ENCODE results near the gene PIK3C3.

Gene PIK3C3

DNA sequence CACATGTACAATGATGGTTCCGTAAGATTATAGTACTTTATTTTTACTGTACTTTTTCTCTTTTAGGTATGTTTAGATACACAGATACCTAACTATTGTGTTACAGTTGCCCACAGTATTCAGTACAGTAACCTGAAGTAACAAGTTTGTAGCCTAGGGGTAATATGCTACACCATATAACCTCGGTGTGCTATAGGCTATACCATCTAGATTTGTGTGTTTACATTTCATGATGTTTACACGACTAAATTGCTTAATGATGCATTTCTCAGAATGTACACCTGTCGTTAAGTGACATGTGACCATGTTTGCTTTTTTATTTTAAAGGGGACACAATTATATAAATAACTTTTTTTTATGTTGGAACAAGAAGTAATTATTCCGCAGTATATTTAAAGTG, 34.5 kb downstream of the PIK3C3 start:
- H3K9me3 ChIP-seq, result no peaks in the 10 kb centered on the region
- no peak overlapping the region for H3K27ac ChIP-seq
- intact Hi-C loops (cut with DNase I; ENCODE audit: low total_unique reads), result no loop called here
- H3K4me1 ChIP-seq, result no peaks in the 10 kb centered on the region
- peaks cover 26 to 56% (median 30%) of the 10 kb centered on the region in 3 donors for H3K36me3 ChIP-seq
- H3K4me3 ChIP-seq, result no peak overlapping the region
- H3K27me3 ChIP-seq, result no peaks in the 10 kb centered on the region
- TF ChIP-seq, protein P1, sequence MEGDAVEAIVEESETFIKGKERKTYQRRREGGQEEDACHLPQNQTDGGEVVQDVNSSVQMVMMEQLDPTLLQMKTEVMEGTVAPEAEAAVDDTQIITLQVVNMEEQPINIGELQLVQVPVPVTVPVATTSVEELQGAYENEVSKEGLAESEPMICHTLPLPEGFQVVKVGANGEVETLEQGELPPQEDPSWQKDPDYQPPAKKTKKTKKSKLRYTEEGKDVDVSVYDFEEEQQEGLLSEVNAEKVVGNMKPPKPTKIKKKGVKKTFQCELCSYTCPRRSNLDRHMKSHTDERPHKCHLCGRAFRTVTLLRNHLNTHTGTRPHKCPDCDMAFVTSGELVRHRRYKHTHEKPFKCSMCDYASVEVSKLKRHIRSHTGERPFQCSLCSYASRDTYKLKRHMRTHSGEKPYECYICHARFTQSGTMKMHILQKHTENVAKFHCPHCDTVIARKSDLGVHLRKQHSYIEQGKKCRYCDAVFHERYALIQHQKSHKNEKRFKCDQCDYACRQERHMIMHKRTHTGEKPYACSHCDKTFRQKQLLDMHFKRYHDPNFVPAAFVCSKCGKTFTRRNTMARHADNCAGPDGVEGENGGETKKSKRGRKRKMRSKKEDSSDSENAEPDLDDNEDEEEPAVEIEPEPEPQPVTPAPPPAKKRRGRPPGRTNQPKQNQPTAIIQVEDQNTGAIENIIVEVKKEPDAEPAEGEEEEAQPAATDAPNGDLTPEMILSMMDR (IDR thresholded peaks at IDR 0.05), result no peak
- no peak for DNase-seq

DNA sequence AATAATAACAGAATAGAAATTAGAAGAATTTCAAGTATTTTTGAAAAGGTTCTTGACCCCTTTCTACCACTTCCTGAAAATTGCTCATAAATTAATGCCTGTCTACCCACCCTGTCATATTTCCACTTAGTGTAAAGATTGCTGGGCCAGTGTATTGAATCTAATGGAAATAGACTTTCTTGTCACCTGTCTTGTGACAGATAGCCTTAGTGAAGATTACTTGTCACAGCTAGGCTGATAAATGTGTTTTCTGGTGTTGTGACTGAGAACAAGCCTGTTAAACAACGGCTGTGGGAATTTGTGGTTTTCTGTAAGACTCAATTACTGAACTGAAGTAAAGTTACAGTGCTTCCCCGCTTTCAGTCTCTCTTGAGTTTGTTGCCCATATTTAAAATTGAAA, 37.0 kb downstream of the PIK3C3 start:
- intact Hi-C loops (cut with DNase I; ENCODE audit: low total_unique reads), result no loop called here
- Histone ChIP-seq H3K9me3 (no peaks in the 10 kb centered on the region), H3K4me3 (no peak overlapping the region), H3K4me1 (no peaks in the 10 kb centered on the region), H3K27ac (no peak overlapping the region), H3K36me3 (peaks cover 43 to 62% (median 46%) of the 10 kb centered on the region in 3 donors), H3K27me3 (no peaks in the 10 kb centered on the region)
- no peak for DNase-seq
- TF ChIP-seq, protein P1 (IDR thresholded peaks at IDR 0.05), result no peak

DNA sequence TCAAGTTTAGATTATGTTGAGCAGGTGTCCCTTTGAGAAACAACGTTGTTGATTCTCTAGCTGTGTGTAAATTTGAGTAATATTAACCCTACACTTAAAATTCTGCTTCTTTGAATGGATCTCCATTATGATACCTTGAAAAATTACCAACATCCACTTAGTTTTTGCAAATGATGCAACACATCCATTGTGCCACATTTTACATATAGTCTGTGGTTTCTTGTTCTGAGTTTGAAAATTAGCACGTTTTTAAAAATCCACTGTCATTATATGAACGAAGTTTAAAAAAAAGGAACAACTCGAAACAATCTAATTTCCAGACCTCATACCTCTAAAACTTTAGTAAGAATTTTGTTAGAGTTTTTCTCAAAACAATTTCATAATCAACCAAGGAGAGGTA, 37.7 kb downstream of the PIK3C3 start:
- intact Hi-C loops (cut with DNase I; ENCODE audit: low total_unique reads), result no loop called here
- Histone ChIP-seq H3K27me3 (no peaks in the 10 kb centered on the region), H3K27ac (no peak overlapping the region), H3K4me1 (no peaks in the 10 kb centered on the region), H3K4me3 (no peak overlapping the region), H3K9me3 (no peaks in the 10 kb centered on the region), H3K36me3 (peaks cover 47 to 68% (median 52%) of the 10 kb centered on the region in 3 donors)
- TF ChIP-seq, protein P1 (IDR thresholded peaks at IDR 0.05), result no peak
- no peak for DNase-seq

DNA sequence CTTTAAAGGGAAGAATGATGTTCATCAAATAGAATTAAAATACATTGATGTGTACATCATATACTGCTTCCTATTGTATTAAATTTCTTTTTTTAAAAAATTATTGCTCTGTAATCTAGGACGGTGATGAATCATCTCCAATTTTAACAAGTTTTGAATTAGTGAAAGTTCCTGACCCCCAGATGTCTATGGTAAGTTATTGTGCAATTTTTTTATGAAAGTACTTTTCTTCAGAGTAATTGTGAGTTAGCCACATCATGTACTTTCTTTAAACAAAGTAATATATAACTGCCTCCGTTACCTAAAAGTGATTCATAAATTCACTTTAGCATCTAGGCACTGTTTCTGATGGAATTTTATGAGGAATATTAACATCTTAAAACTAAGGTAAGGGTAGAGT, 38.1 kb downstream of the PIK3C3 start:
- Histone ChIP-seq H3K4me1 (no peaks in the 10 kb centered on the region), H3K4me3 (no peak overlapping the region), H3K27me3 (no peaks in the 10 kb centered on the region), H3K36me3 (peaks cover 52 to 72% (median 57%) of the 10 kb centered on the region in 3 donors), H3K27ac (no peak overlapping the region), H3K9me3 (no peaks in the 10 kb centered on the region)
- intact Hi-C loops (cut with DNase I; ENCODE audit: low total_unique reads), result no loop called here
- TF ChIP-seq, protein P1 (IDR thresholded peaks at IDR 0.05), result no peak
- DNase-seq, result no peak

DNA sequence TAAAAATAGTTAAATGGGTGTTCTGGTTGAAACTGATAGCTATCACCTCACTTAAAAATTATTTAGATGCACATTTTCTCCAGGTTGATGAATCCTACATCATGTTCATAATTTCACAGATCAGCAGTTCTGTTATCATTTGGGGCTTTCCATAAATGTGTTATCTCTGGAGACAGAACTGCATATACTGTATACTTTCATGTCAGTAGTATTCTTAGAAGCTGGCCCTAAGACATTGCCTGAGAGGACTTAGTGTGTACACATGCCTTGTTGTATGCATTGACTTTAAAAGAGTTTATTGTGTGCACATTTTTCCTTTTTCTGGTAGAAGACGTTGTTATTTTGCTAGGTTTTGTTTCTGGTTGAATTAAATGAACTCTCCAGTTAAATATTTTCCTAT, 41.0 kb downstream of the PIK3C3 start:
- no peaks in the 10 kb centered on the region for H3K27me3 ChIP-seq
- no peak for DNase-seq
- H3K27ac ChIP-seq, result no peak overlapping the region
- peaks cover 65 to 80% (median 74%) of the 10 kb centered on the region in 3 donors for H3K36me3 ChIP-seq
- no peak overlapping the region for H3K4me3 ChIP-seq
- intact Hi-C loops (cut with DNase I; ENCODE audit: low total_unique reads), result no loop called here
- TF ChIP-seq, protein P1 (IDR thresholded peaks at IDR 0.05), result no peak
- no peaks in the 10 kb centered on the region for H3K4me1 ChIP-seq
- no peaks in the 10 kb centered on the region for H3K9me3 ChIP-seq

DNA sequence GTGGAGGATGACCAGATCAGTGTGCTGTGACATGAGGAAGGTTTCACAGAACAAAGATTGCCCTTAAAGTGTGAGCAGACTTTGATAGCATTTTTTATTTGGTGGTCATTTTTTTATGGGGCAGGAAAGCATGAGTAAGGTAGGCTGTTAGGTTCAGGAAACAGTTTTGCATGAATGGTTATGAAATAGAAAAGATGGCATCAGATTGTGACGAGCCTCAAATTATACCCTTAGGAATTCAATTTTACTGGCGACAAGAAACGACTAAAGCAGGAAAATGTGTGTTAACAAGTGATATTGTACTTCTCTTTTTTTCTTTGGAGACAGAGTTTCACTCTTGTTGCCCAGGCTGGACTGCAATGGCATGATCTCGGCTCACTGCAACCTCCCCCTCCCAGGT, 44.7 kb downstream of the PIK3C3 start:
- TF ChIP-seq, protein P1 (IDR thresholded peaks at IDR 0.05), result no peak
- H3K36me3 ChIP-seq, result peaks cover 56 to 82% (median 78%) of the 10 kb centered on the region in 3 donors
- DNase-seq, result no peak

More for the DNA sequence above, 44.7 kb downstream of the PIK3C3 start:
- intact Hi-C loops (cut with DNase I; ENCODE audit: low total_unique reads), result no loop called here
- no peak overlapping the region for H3K4me3 ChIP-seq
- H3K27ac ChIP-seq, result no peak overlapping the region
- H3K27me3 ChIP-seq, result no peaks in the 10 kb centered on the region
- no peaks in the 10 kb centered on the region for H3K9me3 ChIP-seq
- H3K4me1 ChIP-seq, result no peaks in the 10 kb centered on the region

All from tibial artery (tissue), 4 donors.